SU-DHL-6 (cell line): Measurements from ENCODE around the gene LOXHD1.

ENCODE experiments used
- H2AFZ ChIP-seq: fragments of 200-600 bp; sonication (generic); 2 replicates; pipeline ENCODE4 v1.6.1; 2014; ENCODE audit warnings: low read depth, mild to moderate bottlenecking, moderate library complexity, mixed read lengths, antibody characterized with exemption, low read length; ENCODE audit not compliant: severe bottlenecking
- H3F3A ChIP-seq: fragments of 200-600 bp; shearing (Covaris generic); 2 replicates; pipeline ENCODE4 v1.6.0; 2016; ENCODE audit warnings: antibody characterized with exemption, mild to moderate bottlenecking; ENCODE audit not compliant: insufficient read depth
- H3K27ac ChIP-seq: fragments of 200-600 bp; sonication (generic); 2 replicates; pipeline ENCODE4 v1.5.1; 2016; ENCODE audit warnings: low read depth, mild to moderate bottlenecking, low read length, moderate library complexity, mixed read lengths
- H3K27me3 ChIP-seq: fragments of 200-600 bp; sonication (generic), shearing (Covaris generic); 2 replicates; pipeline ENCODE4 v1.6.0; 2014; ENCODE audit warnings: mild to moderate bottlenecking, low read length
- H3K36me3 ChIP-seq: fragments of 200-600 bp; sonication (generic); 2 replicates; pipeline ENCODE4 v1.6.1; 2014; ENCODE audit warnings: mild to moderate bottlenecking, low read length, mixed read lengths
- H3K4me2 ChIP-seq: fragments of 300-600, 200-600 bp; shearing (Covaris generic), sonication (generic); 2 replicates; pipeline ENCODE4 v1.6.0; 2014; ENCODE audit warnings: low read length, low read depth, mild to moderate bottlenecking; ENCODE audit not compliant: poor library complexity, severe bottlenecking
- H3K4me3 ChIP-seq: fragments of 200-600 bp; sonication (generic); 2 replicates; pipeline ENCODE4 v1.5.1; 2014; ENCODE audit warnings: antibody characterized with exemption, low read length, mild to moderate bottlenecking, mixed read lengths; ENCODE audit not compliant: insufficient read depth, poor library complexity, severe bottlenecking
- H3K79me2 ChIP-seq: fragments of 200-600 bp; sonication (generic); 2 replicates; pipeline ENCODE4 v1.6.1; 2014; ENCODE audit warnings: mild to moderate bottlenecking, low read length, moderate library complexity; ENCODE audit not compliant: insufficient read depth
- H3K9ac ChIP-seq: fragments of 200-600 bp; sonication (generic); 2 replicates; pipeline ENCODE4 v1.7.0; 2014; ENCODE audit warnings: mild to moderate bottlenecking, low read length
- H3K9me2 ChIP-seq: fragments of 200-600 bp; sonication (generic); replicated peaks from 2 replicates; pipeline ENCODE4 v1.6.1; 2014; ENCODE audit warnings: low read length; ENCODE audit not compliant: insufficient read depth
- H3K9me3 ChIP-seq: fragments of 200-600 bp; sonication (generic); 2 replicates; pipeline ENCODE4 v1.6.1; 2014; ENCODE audit warnings: low read length, mixed read lengths; ENCODE audit not compliant: insufficient read depth
- H4K20me1 ChIP-seq: fragments of 200-600 bp; sonication (generic); 2 replicates; pipeline ENCODE4 v1.6.1; 2014; ENCODE audit warnings: low read depth, mild to moderate bottlenecking, antibody characterized with exemption, low read length, moderate library complexity, mixed read lengths
- CTCF ChIP-seq: fragments of 200-600 bp; sonication (generic); IDR thresholded peaks from one replicate; pipeline ENCODE4 v1.5.1; 2017; ENCODE audit warnings: antibody characterized with exemption, mild to moderate bottlenecking, low read length, moderate library complexity; ENCODE audit not compliant: insufficient read depth, poor library complexity, severe bottlenecking
- EZH2phosphoT487 ChIP-seq: fragments of 200-600 bp; sonication (generic), shearing (Covaris generic); conservative IDR thresholded peaks from 2 replicates; pipeline ENCODE4 v1.6.1; 2018; ENCODE audit warnings: mild to moderate bottlenecking, antibody characterized with exemption, low read length, moderate library complexity, mixed read lengths

The LOXHD1 gene

GRCh38 chr18:46477425-46478011 lies 179.5 kb downstream of the LOXHD1 start:
- no peaks in the 10 kb centered on the region for H3K27me3 ChIP-seq
- no peak for TF ChIP-seq CTCF
- TF ChIP-seq EZH2phosphoT487: no peak
- H4K20me1 ChIP-seq: no peaks in the 10 kb centered on the region

GRCh38 chr18:46475390-46475752 lies 181.6 kb downstream of the LOXHD1 start:
- no peaks in the 10 kb centered on the region for H3K27me3 ChIP-seq
- H2AFZ ChIP-seq: no peak overlapping the region
- TF ChIP-seq CTCF: no peak
- TF ChIP-seq EZH2phosphoT487: no peak
- no peaks in the 10 kb centered on the region for H4K20me1 ChIP-seq
- H3F3A ChIP-seq: no peaks in the 10 kb centered on the region
- no peaks in the 10 kb centered on the region for H3K36me3 ChIP-seq
- H3K27ac ChIP-seq: no peak overlapping the region
- no peaks in the 10 kb centered on the region for H3K9me2 ChIP-seq
- H3K9ac ChIP-seq: no peak overlapping the region
- H3K4me3 ChIP-seq: no peak overlapping the region
- no peak overlapping the region for H3K4me2 ChIP-seq
- no peaks in the 10 kb centered on the region for H3K9me3 ChIP-seq
- no peaks in the 10 kb centered on the region for H3K79me2 ChIP-seq

More at GRCh38 chr18:46477425-46478011, 179.5 kb downstream of the LOXHD1 start:
- no peaks in the 10 kb centered on the region for H3F3A ChIP-seq
- no peaks in the 10 kb centered on the region for H3K9me2 ChIP-seq
- no peaks in the 10 kb centered on the region for H3K36me3 ChIP-seq
- H3K79me2 ChIP-seq: no peaks in the 10 kb centered on the region
- no peak overlapping the region for H3K4me2 ChIP-seq
- H3K4me3 ChIP-seq: no peak overlapping the region
- H3K9ac ChIP-seq: no peak overlapping the region
- no peak overlapping the region for H3K27ac ChIP-seq
- H3K9me3 ChIP-seq: no peaks in the 10 kb centered on the region
- no peak overlapping the region for H2AFZ ChIP-seq

GRCh38 chr18:46474487-46475389 lies 182.3 kb downstream of the LOXHD1 start:
- H3K27ac ChIP-seq: no peak overlapping the region
- no peak overlapping the region for H3K9ac ChIP-seq
- no peak overlapping the region for H3K4me2 ChIP-seq
- H3K9me2 ChIP-seq: no peaks in the 10 kb centered on the region
- no peaks in the 10 kb centered on the region for H3F3A ChIP-seq
- no peak for TF ChIP-seq CTCF
- TF ChIP-seq EZH2phosphoT487: no peak
- no peaks in the 10 kb centered on the region for H3K27me3 ChIP-seq
- no peaks in the 10 kb centered on the region for H3K9me3 ChIP-seq
- no peaks in the 10 kb centered on the region for H3K79me2 ChIP-seq
- no peak overlapping the region for H2AFZ ChIP-seq
- no peaks in the 10 kb centered on the region for H4K20me1 ChIP-seq
- H3K4me3 ChIP-seq: no peak overlapping the region
- H3K36me3 ChIP-seq: no peaks in the 10 kb centered on the region
